HepG2 (cell line): ENCODE measurements around the gene NENF. TPM values are rescaled to one million over a fixed set of nuclear protein-coding genes. Genes with fewer than 3 reads are reported as not detected.

ENCODE experiments used
- ATF3 ChIP-seq: sonication (generic); formaldehyde crosslinking; IDR thresholded peaks from 2 replicates; pipeline ENCODE4 v1.4.0; 2020; ENCODE audit warnings: missing genetic modification reagents
- CSRNP2 ChIP-seq: sonication (generic); formaldehyde crosslinking; conservative IDR thresholded peaks from 2 replicates; pipeline ENCODE4 v1.8.0; 2022; ENCODE audit warnings: low read depth, missing genetic modification reagents
- DNMT1 ChIP-seq: sonication (generic); formaldehyde crosslinking; IDR thresholded peaks from 2 replicates; pipeline ENCODE4 v1.5.1; 2020; ENCODE audit warnings: mild to moderate bottlenecking, missing genetic modification reagents
- ISL2 ChIP-seq: sonication (generic); formaldehyde crosslinking; IDR thresholded peaks from 2 replicates; pipeline ENCODE4 v1.5.0; 2020; ENCODE audit warnings: missing genetic modification reagents
- KAT7 ChIP-seq: IDR thresholded peaks from 2 replicates; pipeline ENCODE4 v1.6.1; 2018; ENCODE audit warnings: borderline replicate concordance, missing compliant biosample characterization
- MAZ ChIP-seq, 2 experiments: sonication (generic) in 1 of 2; formaldehyde crosslinking in 1 of 2; IDR thresholded peaks; 2 replicates each; pipeline versions ENCODE4 v1.5.0 to v1.6.1; 2012 to 2020; ENCODE audit warnings: low read depth in 2 of 2, mild to moderate bottlenecking in 2 of 2, borderline replicate concordance in 1 of 2, improper control_type of control experiment in 1 of 2, low read length in 1 of 2, missing genetic modification reagents in 1 of 2, moderate library complexity in 1 of 2
- MED1 ChIP-seq: sonication (generic); formaldehyde crosslinking; IDR thresholded peaks from 2 replicates; pipeline ENCODE4 v1.4.0; 2020; ENCODE audit warnings: missing genetic modification reagents
- MIXL1 ChIP-seq: IDR thresholded peaks from 2 replicates; pipeline ENCODE4 v1.6.1; 2016
- PHF20 ChIP-seq: sonication (generic); formaldehyde crosslinking; IDR thresholded peaks from 2 replicates; pipeline ENCODE4 v1.5.0; 2020; ENCODE audit warnings: mild to moderate bottlenecking, missing genetic modification reagents
- SMARCE1 ChIP-seq: fragments of 450-650 bp; IDR thresholded peaks from 2 replicates; pipeline ENCODE4 v1.6.1; 2017; ENCODE audit warnings: borderline replicate concordance
- STAT5B ChIP-seq: sonication (generic); formaldehyde crosslinking; IDR thresholded peaks from 2 replicates; pipeline ENCODE4 v1.4.0; 2020; ENCODE audit warnings: missing genetic modification reagents
- ZBED4 ChIP-seq: sonication (generic); formaldehyde crosslinking; IDR thresholded peaks from 2 replicates; pipeline ENCODE4 v1.4.0; 2020; ENCODE audit warnings: missing genetic modification reagents, borderline replicate concordance
- ZKSCAN1 ChIP-seq: fragments of 150-350 bp; IDR thresholded peaks from 2 replicates; pipeline ENCODE4 v1.6.1; 2014; ENCODE audit warnings: low read length
- ZKSCAN8 ChIP-seq: IDR thresholded peaks from 2 replicates; pipeline ENCODE4 v1.6.1; 2016; ENCODE audit warnings: borderline replicate concordance, missing genetic modification reagents, missing compliant biosample characterization
- ZNF143 ChIP-seq: sonication (generic); formaldehyde crosslinking; IDR thresholded peaks from 2 replicates; pipeline ENCODE4 v1.4.0; 2020; ENCODE audit warnings: missing genetic modification reagents
- ZNF337 ChIP-seq: sonication (generic); formaldehyde crosslinking; IDR thresholded peaks from 2 replicates; pipeline ENCODE4 v1.5.1; 2020; ENCODE audit warnings: missing genetic modification reagents, low read depth, mild to moderate bottlenecking, borderline replicate concordance
- ZNF556 ChIP-seq: sonication (generic); formaldehyde crosslinking; IDR thresholded peaks from 2 replicates; pipeline ENCODE4 v1.4.0; 2020; ENCODE audit warnings: mild to moderate bottlenecking, missing genetic modification reagents, borderline replicate concordance
- ZNF563 ChIP-seq: sonication (generic); formaldehyde crosslinking; IDR thresholded peaks from 2 replicates; pipeline ENCODE4 v1.8.0; 2022; ENCODE audit warnings: mild to moderate bottlenecking, moderate library complexity, missing genetic modification reagents
- ZNF674 ChIP-seq: sonication (generic); formaldehyde crosslinking; IDR thresholded peaks from 2 replicates; pipeline ENCODE4 v1.5.0; 2020; ENCODE audit warnings: low read depth, mild to moderate bottlenecking, missing genetic modification reagents
- ZNF687 ChIP-seq: sonication (generic); formaldehyde crosslinking; IDR thresholded peaks from 2 replicates; pipeline ENCODE4 v1.5.1; 2020; ENCODE audit warnings: mild to moderate bottlenecking, missing genetic modification reagents, moderate library complexity
- polyA plus RNA-seq, 8 experiments: library from polyadenylated mRNA; depleted of rRNA in 3 of 8; stranded (reverse) in 7 of 8; unstranded in 1 of 8; fragments of >200 nt; fragmentation: Illumina TruSeq in 4 of 8; extraction: Trizol in 4 of 8; gene quantifications; 2 replicates each; pipeline versions ENCODE4 v1.2.1 to v1.2.3, GENCODE V29; 2011 to 2016; ENCODE audit warnings: low read depth in 4 of 8, missing spikeins in 1 of 8, mixed read lengths in 1 of 8; ENCODE audit not compliant: insufficient read depth in 1 of 8
- total RNA-seq, 5 experiments: library from RNA; depleted of rRNA; stranded (reverse); fragments of >200 nt; fragmentation: Illumina TruSeq; extraction: Trizol; gene quantifications; 2 replicates each; pipeline ENCODE4 v1.2.3, GENCODE V29; 2016; ENCODE audit warnings: low read depth in 1 of 5

The NENF gene
- total and polyA plus RNA-seq, 2 of the 13 experiments (the other 11 are each of a cell fraction or from before 2014, with no cell fraction given), result 31.7 to 40.4 TPM

GRCh38 chr1:212414328-212415106, 18.2 kb upstream of the NENF start, which contains the start of gene PACC1 (continued):
- TF ChIP-seq ZNF687 (CRISPR knock-in tag) (peak; percentile 82), MAZ (IDR thresholded peaks at IDR 0.05; ENCODE audit: borderline replicate concordance, low read depth, low read length) (no peak), MAZ (CRISPR knock-in tag; IDR thresholded peaks at IDR 0.05; ENCODE audit: low read depth) (peak; percentile 87), KAT7 (CRISPR knock-in tag) (no peak), ZNF563 (CRISPR knock-in tag) (0 out of 2 replicates have a peak, but pooled peaks have one; percentile 20), ZNF143 (CRISPR knock-in tag) (peak; percentile 96), ZNF337 (CRISPR knock-in tag) (no peak), MIXL1 (CRISPR knock-in tag) (peak; percentile 44), PHF20 (CRISPR knock-in tag) (peak; percentile 49; the same call in 1 of the 2 replicates), ZNF674 (CRISPR knock-in tag) (no peak), ISL2 (CRISPR knock-in tag) (no peak), DNMT1 (CRISPR knock-in tag) (no peak), SMARCE1 (no peak), CSRNP2 (no peak), MED1 (CRISPR knock-in tag) (no peak), ZKSCAN8 (no peak), ZBED4 (CRISPR knock-in tag) (peak; percentile 94), ATF3 (CRISPR knock-in tag) (no peak), STAT5B (CRISPR knock-in tag) (no peak), ZKSCAN1 (no peak), ZNF556 (no peak)
